DOHH2 (cell line): ENCODE data around the gene PLXNC1.

Experiments used
- H3F3A ChIP-seq: fragments of 200-600 bp; sonication (generic), shearing (Covaris generic); 2 replicates; pipeline ENCODE4 v1.6.0; 2016; ENCODE audit warnings: antibody characterized with exemption, mild to moderate bottlenecking; ENCODE audit not compliant: control insufficient read depth, insufficient read depth
- H3K27ac ChIP-seq: fragments of 200-600 bp; sonication (generic); 2 replicates; pipeline ENCODE4 v1.5.1; 2014; ENCODE audit warnings: low read depth, mild to moderate bottlenecking, low read length, moderate library complexity
- H3K27me3 ChIP-seq: fragments of 200-600 bp; sonication (generic); 2 replicates; pipeline ENCODE4 v1.6.1; 2014; ENCODE audit warnings: mild to moderate bottlenecking, low read length, mixed read lengths; ENCODE audit not compliant: control insufficient read depth
- H3K36me3 ChIP-seq: fragments of 200-600 bp; sonication (generic); 2 replicates; pipeline ENCODE4 v1.6.1; 2014; ENCODE audit warnings: mild to moderate bottlenecking, low read length, moderate library complexity, mixed read lengths; ENCODE audit not compliant: control insufficient read depth
- H3K4me1 ChIP-seq: fragments of 200-600 bp; sonication (generic); 2 replicates; pipeline ENCODE4 v1.6.1; 2014; ENCODE audit warnings: mild to moderate bottlenecking, low read length, mixed read lengths; ENCODE audit not compliant: control insufficient read depth
- H3K4me2 ChIP-seq: fragments of 200-600 bp; sonication (generic); 2 replicates; pipeline ENCODE4 v1.6.0; 2014; ENCODE audit warnings: mild to moderate bottlenecking, low read length, moderate library complexity
- H3K4me3 ChIP-seq: fragments of 200-600 bp; sonication (generic); 2 replicates; pipeline ENCODE4 v1.5.1; 2014; ENCODE audit warnings: mild to moderate bottlenecking, low read length, mixed read lengths
- H3K79me2 ChIP-seq: fragments of 200-600 bp; sonication (generic); 2 replicates; pipeline ENCODE4 v1.6.1; 2014; ENCODE audit warnings: mild to moderate bottlenecking, low read length, mixed read lengths; ENCODE audit not compliant: control insufficient read depth
- H3K9me2 ChIP-seq: fragments of 200-600 bp; sonication (generic); replicated peaks from 2 replicates; pipeline ENCODE4 v1.6.1; 2014; ENCODE audit warnings: mild to moderate bottlenecking, low read length, mixed read lengths; ENCODE audit not compliant: control insufficient read depth
- H3K9me3 ChIP-seq: fragments of 200-600 bp; sonication (generic); 2 replicates; pipeline ENCODE4 v1.6.1; 2014; ENCODE audit warnings: antibody characterized with exemption, low read length, mixed read lengths; ENCODE audit not compliant: control insufficient read depth, insufficient read depth
- H4K20me1 ChIP-seq: fragments of 200-600 bp; sonication (generic); 2 replicates; pipeline ENCODE4 v1.6.0; 2014; ENCODE audit warnings: low read depth, mild to moderate bottlenecking, antibody characterized with exemption, low read length, moderate library complexity; ENCODE audit not compliant: control insufficient read depth, insufficient read depth
- CTCF ChIP-seq: fragments of 200-600 bp; sonication (generic); IDR thresholded peaks from one replicate; pipeline ENCODE4 v1.5.1; 2014; ENCODE audit warnings: antibody characterized with exemption, mild to moderate bottlenecking, low read depth, low read length; ENCODE audit not compliant: poor library complexity, severe bottlenecking
- EZH2phosphoT487 ChIP-seq: fragments of 200-600 bp; sonication (generic); IDR thresholded peaks from 2 replicates; pipeline ENCODE4 v1.6.1; 2017; ENCODE audit warnings: borderline replicate concordance, mild to moderate bottlenecking, antibody characterized with exemption, low read length, moderate library complexity, mixed read lengths

PLXNC1 gene

GRCh38 chr12:94145191-94145983 is 3.0 kb upstream of the PLXNC1 start:
- no peak overlapping the region for H3K4me3 ChIP-seq
- H3K9me3 ChIP-seq, result no peaks in the 10 kb centered on the region
- no peak overlapping the region for H3K4me2 ChIP-seq
- no peaks in the 10 kb centered on the region for H3K36me3 ChIP-seq
- H3K9me2 ChIP-seq, result no peaks in the 10 kb centered on the region
- H4K20me1 ChIP-seq, result 0 out of 2 replicates have a peak, but pooled peaks cover 3% of the 10 kb centered on the region
- peaks cover 26% of the 10 kb centered on the region for H3K4me1 ChIP-seq
- H3F3A ChIP-seq, result peaks cover 6% of the 10 kb centered on the region; the same call in 1 of the 2 replicates
- no peak overlapping the region for H3K27ac ChIP-seq
- TF ChIP-seq CTCF (peak; percentile 45), EZH2phosphoT487 (no peak)
- H3K79me2 ChIP-seq, result no peaks in the 10 kb centered on the region
- H3K27me3 ChIP-seq, result peaks cover 67% of the 10 kb centered on the region

GRCh38 chr12:94146166-94146936 is 2.0 kb upstream of the PLXNC1 start:
- Histone ChIP-seq H3K4me2 (no peak overlapping the region), H3F3A (peaks cover 12% of the 10 kb centered on the region; the same call in 1 of the 2 replicates), H3K4me1 (peaks cover 35% of the 10 kb centered on the region), H3K36me3 (no peaks in the 10 kb centered on the region), H3K27ac (no peak overlapping the region), H4K20me1 (0 out of 2 replicates have a peak, but pooled peaks cover 3% of the 10 kb centered on the region), H3K9me3 (no peaks in the 10 kb centered on the region), H3K79me2 (no peaks in the 10 kb centered on the region), H3K27me3 (peaks cover 77% of the 10 kb centered on the region), H3K4me3 (no peak overlapping the region), H3K9me2 (no peaks in the 10 kb centered on the region)
- no peak for TF ChIP-seq EZH2phosphoT487
- no peak for TF ChIP-seq CTCF

GRCh38 chr12:94147387-94147990 is 888 bp upstream of the PLXNC1 start:
- Histone ChIP-seq H3K4me2 (peak overlapping the region; percentile 85), H3K4me3 (peak overlapping the region; percentile 78), H3K36me3 (no peaks in the 10 kb centered on the region), H3K4me1 (peaks cover 47% of the 10 kb centered on the region), H3F3A (peaks cover 21% of the 10 kb centered on the region), H3K27me3 (peaks cover 88% of the 10 kb centered on the region), H3K79me2 (no peaks in the 10 kb centered on the region), H3K27ac (no peak overlapping the region), H3K9me3 (no peaks in the 10 kb centered on the region), H3K9me2 (no peaks in the 10 kb centered on the region), H4K20me1 (0 out of 2 replicates have a peak, but pooled peaks cover 3% of the 10 kb centered on the region)
- TF ChIP-seq EZH2phosphoT487 (peak; percentile 19; the same call in 1 of the 2 replicates), CTCF (no peak)
